ENCODE data around the gene TTC9. TPM values are rescaled to one million over a fixed set of nuclear protein-coding genes. Genes with fewer than 3 reads are reported as not detected.

TTC9 gene
- total and polyA plus RNA-seq, 4 donors, result 0.09 to 0.98 (median 0.45) TPM

GRCh38 chr14:70660967-70661893 lies 19.5 kb downstream of the TTC9 start:
- DNase-seq (ENCODE audit: low spot score), result no peak
- H3K9ac ChIP-seq (ENCODE audit: low read depth in 1 of 2, low read length in 2 of 2), result no peak overlapping the region
- H3K27ac ChIP-seq (ENCODE audit: low read depth in 1 of 2, low read length in 2 of 2), result peak overlapping the region; percentile 6 to 27
- 54% methylated on average over 13 of the region's 13 CpGs for WGBS
- no peaks in the 10 kb centered on the region for H3K9me3 ChIP-seq (ENCODE audit: control insufficient read depth in 4 of 4, low read length in 3 of 4)
- no peak for TF ChIP-seq TAF1 (conservative IDR thresholded peaks at IDR 0.05)
- no peak for TF ChIP-seq ZBTB33 (IDR thresholded peaks at IDR 0.05)
- peak; percentile 48 to 58 for TF ChIP-seq RAD21 (IDR thresholded peaks at IDR 0.05)
- peak; percentile 11 for TF ChIP-seq CTCF (IDR thresholded peaks at IDR 0.05; ENCODE audit: low read depth, low read length, missing input control)
- peak; percentile 48 for TF ChIP-seq ATF3 (IDR thresholded peaks at IDR 0.05)
- TF ChIP-seq, protein P1, sequence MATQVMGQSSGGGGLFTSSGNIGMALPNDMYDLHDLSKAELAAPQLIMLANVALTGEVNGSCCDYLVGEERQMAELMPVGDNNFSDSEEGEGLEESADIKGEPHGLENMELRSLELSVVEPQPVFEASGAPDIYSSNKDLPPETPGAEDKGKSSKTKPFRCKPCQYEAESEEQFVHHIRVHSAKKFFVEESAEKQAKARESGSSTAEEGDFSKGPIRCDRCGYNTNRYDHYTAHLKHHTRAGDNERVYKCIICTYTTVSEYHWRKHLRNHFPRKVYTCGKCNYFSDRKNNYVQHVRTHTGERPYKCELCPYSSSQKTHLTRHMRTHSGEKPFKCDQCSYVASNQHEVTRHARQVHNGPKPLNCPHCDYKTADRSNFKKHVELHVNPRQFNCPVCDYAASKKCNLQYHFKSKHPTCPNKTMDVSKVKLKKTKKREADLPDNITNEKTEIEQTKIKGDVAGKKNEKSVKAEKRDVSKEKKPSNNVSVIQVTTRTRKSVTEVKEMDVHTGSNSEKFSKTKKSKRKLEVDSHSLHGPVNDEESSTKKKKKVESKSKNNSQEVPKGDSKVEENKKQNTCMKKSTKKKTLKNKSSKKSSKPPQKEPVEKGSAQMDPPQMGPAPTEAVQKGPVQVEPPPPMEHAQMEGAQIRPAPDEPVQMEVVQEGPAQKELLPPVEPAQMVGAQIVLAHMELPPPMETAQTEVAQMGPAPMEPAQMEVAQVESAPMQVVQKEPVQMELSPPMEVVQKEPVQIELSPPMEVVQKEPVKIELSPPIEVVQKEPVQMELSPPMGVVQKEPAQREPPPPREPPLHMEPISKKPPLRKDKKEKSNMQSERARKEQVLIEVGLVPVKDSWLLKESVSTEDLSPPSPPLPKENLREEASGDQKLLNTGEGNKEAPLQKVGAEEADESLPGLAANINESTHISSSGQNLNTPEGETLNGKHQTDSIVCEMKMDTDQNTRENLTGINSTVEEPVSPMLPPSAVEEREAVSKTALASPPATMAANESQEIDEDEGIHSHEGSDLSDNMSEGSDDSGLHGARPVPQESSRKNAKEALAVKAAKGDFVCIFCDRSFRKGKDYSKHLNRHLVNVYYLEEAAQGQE (IDR thresholded peaks at IDR 0.05), result no peak
- no peak for TF ChIP-seq FOXA2 (IDR thresholded peaks at IDR 0.05)
- TF ChIP-seq RXRA (IDR thresholded peaks at IDR 0.05), result peak in 1 of 2 donors; percentile 21
- TF ChIP-seq HNF4G (IDR thresholded peaks at IDR 0.05), result no peak
- no peaks in the 10 kb centered on the region for H3K36me3 ChIP-seq (ENCODE audit: control insufficient read depth in 4 of 4, insufficient read depth in 3 of 4, low read depth in 1 of 4, low read length in 3 of 4)
- peaks cover 0 to 32% (median 15%) of the 10 kb centered on the region in 4 donors for H3K4me1 ChIP-seq (ENCODE audit: control insufficient read depth in 4 of 4, insufficient read depth in 4 of 4, low read length in 3 of 4)
- no peak overlapping the region for H3K4me3 ChIP-seq (ENCODE audit: low read depth in 1 of 3, low read length in 3 of 3)
- H3K27me3 ChIP-seq (ENCODE audit: control insufficient read depth in 4 of 4, insufficient read depth in 4 of 4, low read length in 3 of 4), result no peaks in the 10 kb centered on the region

GRCh38 chr14:70662080-70662479 lies 20.4 kb downstream of the TTC9 start:
- peaks cover 0 to 32% (median 15%) of the 10 kb centered on the region in 4 donors for H3K4me1 ChIP-seq (ENCODE audit: control insufficient read depth in 4 of 4, insufficient read depth in 4 of 4, low read length in 3 of 4)
- H3K27ac ChIP-seq (ENCODE audit: low read depth in 1 of 2, low read length in 2 of 2), result peak overlapping the region in 1 of 2 donors; percentile 6
- TF ChIP-seq RAD21 (IDR thresholded peaks at IDR 0.05) (no peak), YY1 (IDR thresholded peaks at IDR 0.05) (no peak), SP1 (IDR thresholded peaks at IDR 0.05) (no peak), EGR1 (IDR thresholded peaks at IDR 0.05; ENCODE audit: low read depth in 2 of 2) (no peak), MAX (IDR thresholded peaks at IDR 0.05) (no peak), FOXA1 (IDR thresholded peaks at IDR 0.05) (no peak), NR2F2 (IDR thresholded peaks at IDR 0.05) (no peak), HNF4A (conservative IDR thresholded peaks at IDR 0.05) (no peak), JUND (IDR thresholded peaks at IDR 0.05) (no peak), HNF4G (IDR thresholded peaks at IDR 0.05) (no peak), FOXA2 (IDR thresholded peaks at IDR 0.05) (no peak), GABPA (IDR thresholded peaks at IDR 0.05 in 1 of 2, conservative IDR thresholded peaks at IDR 0.05 in 1 of 2) (no peak), RXRA (IDR thresholded peaks at IDR 0.05) (no peak), ATF3 (IDR thresholded peaks at IDR 0.05) (no peak), TAF1 (conservative IDR thresholded peaks at IDR 0.05) (no peak)
- TF ChIP-seq, protein P1 (IDR thresholded peaks at IDR 0.05), result no peak

More at GRCh38 chr14:70662080-70662479, 20.4 kb downstream of the TTC9 start:
- Histone ChIP-seq H3K27me3 (ENCODE audit: control insufficient read depth in 4 of 4, insufficient read depth in 4 of 4, low read length in 3 of 4) (no peaks in the 10 kb centered on the region), H3K4me3 (ENCODE audit: low read depth in 1 of 3, low read length in 3 of 3) (no peak overlapping the region), H3K9me3 (ENCODE audit: control insufficient read depth in 4 of 4, low read length in 3 of 4) (no peaks in the 10 kb centered on the region), H3K36me3 (ENCODE audit: control insufficient read depth in 4 of 4, insufficient read depth in 3 of 4, low read depth in 1 of 4, low read length in 3 of 4) (no peaks in the 10 kb centered on the region), H3K9ac (ENCODE audit: low read depth in 1 of 2, low read length in 2 of 2) (no peak overlapping the region)
- DNase-seq (ENCODE audit: low spot score), result no peak

All from liver (tissue), 9 donors.